Lower leg skin (tissue), 4 donors: ENCODE results near the gene MAPK4. TPM values are rescaled to one million over a fixed set of nuclear protein-coding genes. Genes with fewer than 3 reads are reported as not detected.
A peak's percentile ranks its signal among the peaks of the same experiment; 100 is the strongest.

ENCODE experiments used
- DNase-seq, 2 donors: peaks; one replicate each; pipeline ENCODE4 v3.0.0-alpha.2; 2019; ENCODE audit warnings: low spot score in 2 of 2
- H3K4me3 ChIP-seq: fragments of 200-600 bp; sonication (generic); 2 replicates; pipeline ENCODE4 v1.5.1; 2017; ENCODE audit warnings: mild to moderate bottlenecking, low read depth; ENCODE audit not compliant: poor library complexity, severe bottlenecking
- POLR2A ChIP-seq, 2 donors: fragments of 450-650 bp; IDR thresholded peaks; one replicate each; pipeline ENCODE4 v1.6.1; 2016 to 2017; ENCODE audit warnings: antibody characterized with exemption in 2 of 2, mild to moderate bottlenecking in 1 of 2, moderate library complexity in 1 of 2
- WGBS, 2 donors: methylation state at CpG; one replicate each; pipeline ENCODE4 v1.1.5; 2018; 5-methylcytosine and 5-hydroxymethylcytosine counted together
- intact Hi-C: fragments of 100-400 bp; cut with DNase I; formaldehyde crosslinking; loops from one replicate; pipeline ENCODE4 v1.15.0; 2023; ENCODE audit warnings: low total_unique reads
- total RNA-seq, 4 donors: library from RNA; depleted of rRNA; stranded (reverse); fragments of >200 nt; gene quantifications; one replicate each; pipeline ENCODE4 v1.1.0, GENCODE V29; 2016
- TF ChIP-seq, protein P1 (sequence below), 3 donors: fragments of 450-650 bp; IDR thresholded peaks; one replicate each; pipeline ENCODE4 v1.5.1; 2016; ENCODE audit warnings: antibody characterized with exemption in 3 of 3, mild to moderate bottlenecking in 3 of 3, moderate library complexity in 2 of 3

The MAPK4 gene
- total RNA-seq, 4 donors from 2014 or later = 0.46 to 5.3 (median 2.5) TPM

DNA sequence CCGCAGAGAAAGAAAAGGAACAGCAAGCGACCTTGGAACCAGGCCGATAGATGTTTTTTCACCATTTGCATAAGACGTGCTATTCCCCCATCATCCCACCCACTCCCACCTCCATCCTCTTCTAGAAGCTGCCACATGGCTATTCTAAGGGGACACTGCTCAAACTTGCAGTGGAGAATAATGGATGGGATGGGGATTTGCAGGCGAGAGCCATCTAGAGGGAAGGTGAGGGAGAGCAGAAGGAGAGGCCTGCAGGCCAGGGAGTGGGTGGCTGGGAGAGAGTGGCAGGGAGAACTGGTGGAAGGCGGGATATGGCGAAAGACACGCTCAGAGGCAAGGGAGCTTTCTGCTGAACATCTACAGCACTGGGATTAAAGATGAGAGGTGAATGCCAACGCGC, 84.9 kb downstream of the MAPK4 start:
- 76 to 80% methylated on average over 10 of the region's 10 CpGs for WGBS, 2 donors
- DNase-seq = no peak
- intact Hi-C loops = no loop called here
- TF ChIP-seq, protein P1, sequence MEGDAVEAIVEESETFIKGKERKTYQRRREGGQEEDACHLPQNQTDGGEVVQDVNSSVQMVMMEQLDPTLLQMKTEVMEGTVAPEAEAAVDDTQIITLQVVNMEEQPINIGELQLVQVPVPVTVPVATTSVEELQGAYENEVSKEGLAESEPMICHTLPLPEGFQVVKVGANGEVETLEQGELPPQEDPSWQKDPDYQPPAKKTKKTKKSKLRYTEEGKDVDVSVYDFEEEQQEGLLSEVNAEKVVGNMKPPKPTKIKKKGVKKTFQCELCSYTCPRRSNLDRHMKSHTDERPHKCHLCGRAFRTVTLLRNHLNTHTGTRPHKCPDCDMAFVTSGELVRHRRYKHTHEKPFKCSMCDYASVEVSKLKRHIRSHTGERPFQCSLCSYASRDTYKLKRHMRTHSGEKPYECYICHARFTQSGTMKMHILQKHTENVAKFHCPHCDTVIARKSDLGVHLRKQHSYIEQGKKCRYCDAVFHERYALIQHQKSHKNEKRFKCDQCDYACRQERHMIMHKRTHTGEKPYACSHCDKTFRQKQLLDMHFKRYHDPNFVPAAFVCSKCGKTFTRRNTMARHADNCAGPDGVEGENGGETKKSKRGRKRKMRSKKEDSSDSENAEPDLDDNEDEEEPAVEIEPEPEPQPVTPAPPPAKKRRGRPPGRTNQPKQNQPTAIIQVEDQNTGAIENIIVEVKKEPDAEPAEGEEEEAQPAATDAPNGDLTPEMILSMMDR (IDR thresholded peaks at IDR 0.05) = no peak
- TF ChIP-seq POLR2A (IDR thresholded peaks at IDR 0.05) = no peak
- H3K4me3 ChIP-seq = no peak overlapping the region

DNA sequence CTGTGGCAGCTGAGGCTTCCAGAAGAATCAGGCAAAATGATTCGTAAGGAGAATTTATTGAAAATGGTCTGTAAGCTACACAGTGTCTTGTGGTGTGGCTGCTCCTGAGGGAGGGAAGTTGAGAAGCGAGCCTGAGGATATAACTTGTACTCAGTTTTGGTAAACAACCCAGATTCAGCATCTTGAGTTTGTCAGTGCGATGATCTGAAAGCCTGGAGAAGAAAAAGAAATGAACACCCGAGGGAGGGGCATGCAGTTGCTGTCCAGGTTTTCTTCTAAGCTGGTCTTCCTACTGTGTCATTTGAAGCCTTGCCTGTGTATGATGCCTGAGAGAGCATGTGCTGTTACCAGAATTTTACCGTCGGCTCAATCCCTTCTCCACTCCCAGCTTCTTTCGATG, 87.3 kb downstream of the MAPK4 start:
- intact Hi-C loops = no loop called here
- TF ChIP-seq, protein P1 (IDR thresholded peaks at IDR 0.05) = no peak
- no peak for TF ChIP-seq POLR2A (IDR thresholded peaks at IDR 0.05)
- DNase-seq = no peak
- H3K4me3 ChIP-seq = no peak overlapping the region
- WGBS, 2 donors = 81% methylated on average over 7 of the region's 7 CpGs

DNA sequence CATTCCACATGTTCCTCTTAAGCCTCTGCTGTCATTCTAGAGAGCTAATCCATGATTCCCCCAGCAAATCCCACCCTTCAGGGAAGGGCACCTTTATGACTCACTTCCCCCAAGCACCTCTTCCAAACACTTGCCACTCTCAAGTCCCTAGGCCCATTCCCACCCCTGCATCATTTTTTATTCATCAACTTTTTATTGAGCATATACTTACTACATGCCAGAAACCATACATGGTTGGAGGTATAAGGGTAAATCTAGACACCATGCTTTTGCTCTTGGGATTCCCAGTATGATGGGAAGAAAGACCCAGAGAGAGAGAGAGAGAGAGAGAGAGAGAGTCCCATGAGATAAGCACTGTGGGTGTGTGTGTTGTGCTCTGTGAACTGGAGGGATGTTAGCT, 87.9 kb downstream of the MAPK4 start:
- DNase-seq = no peak
- H3K4me3 ChIP-seq = no peak overlapping the region
- no peak for TF ChIP-seq POLR2A (IDR thresholded peaks at IDR 0.05)
- TF ChIP-seq, protein P1 (IDR thresholded peaks at IDR 0.05) = no peak
- intact Hi-C loops = no loop called here

DNA sequence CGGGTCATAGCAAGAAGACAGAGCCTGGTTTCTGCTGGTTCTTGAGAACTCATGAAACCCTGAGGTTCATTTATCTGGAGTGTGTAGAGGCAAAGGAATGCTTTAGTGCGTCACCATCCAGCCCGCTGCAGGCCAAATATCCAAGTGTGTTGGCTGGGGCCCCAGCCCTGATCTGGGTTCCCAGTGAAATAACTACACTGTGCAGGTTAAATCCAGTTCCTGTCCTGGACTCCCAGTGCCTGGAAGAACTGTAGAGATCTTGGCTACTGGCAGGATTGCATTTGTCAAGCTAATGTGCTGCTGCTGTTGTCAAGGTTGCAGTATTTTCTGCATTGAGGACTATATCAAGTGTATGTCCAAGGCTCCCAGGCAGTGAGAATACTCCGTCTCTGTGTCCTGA, 89.9 kb downstream of the MAPK4 start:
- WGBS, 2 donors = 48 to 55% methylated on average over 4 of the region's 4 CpGs
- H3K4me3 ChIP-seq = no peak overlapping the region
- TF ChIP-seq, protein P1 (IDR thresholded peaks at IDR 0.05) = no peak
- no peak for TF ChIP-seq POLR2A (IDR thresholded peaks at IDR 0.05)
- intact Hi-C loops = no loop called here
- DNase-seq = peak in 1 of 2 donors; percentile 31

DNA sequence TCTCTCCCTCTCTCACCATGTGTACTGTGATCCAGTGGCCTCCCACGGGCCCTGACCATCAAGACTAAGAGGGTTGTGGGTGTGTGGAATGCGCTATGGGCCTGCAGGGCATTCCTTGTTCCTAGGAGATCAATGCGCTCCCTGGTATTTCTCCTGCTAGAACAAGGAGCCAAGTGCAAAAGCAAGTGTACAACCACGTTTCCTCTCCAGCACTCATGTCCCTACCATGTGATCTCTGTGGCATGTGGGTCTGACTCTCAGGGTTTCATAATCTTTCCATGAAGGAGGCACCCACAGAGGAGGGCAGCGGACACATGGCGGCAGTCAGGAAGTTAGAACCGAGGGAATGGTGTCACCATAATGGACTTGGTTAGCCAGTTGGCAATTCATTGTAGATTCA, 91.4 kb downstream of the MAPK4 start:
- DNase-seq = no peak
- 73 to 86% methylated on average over 7 of the region's 7 CpGs for WGBS, 2 donors
- no peak for TF ChIP-seq POLR2A (IDR thresholded peaks at IDR 0.05)
- TF ChIP-seq, protein P1 (IDR thresholded peaks at IDR 0.05) = no peak
- intact Hi-C loops = no loop called here
- no peak overlapping the region for H3K4me3 ChIP-seq

- DNase-seq = no peak
- intact Hi-C loops = no loop called here
Observed at GRCh38 chr18:50653402-50654093, 93.7 kb downstream of the MAPK4 start.

More at GRCh38 chr18:50653402-50654093, 93.7 kb downstream of the MAPK4 start:
- H3K4me3 ChIP-seq = no peak overlapping the region
- TF ChIP-seq, protein P1 (IDR thresholded peaks at IDR 0.05) = no peak
- no peak for TF ChIP-seq POLR2A (IDR thresholded peaks at IDR 0.05)
- 84 to 85% methylated on average over 11 of the region's 11 CpGs for WGBS, 2 donors
